H7 (cell line): ENCODE measurements around the gene SYNJ2. TPM values are rescaled to one million over a fixed set of nuclear protein-coding genes. Genes with fewer than 3 reads are reported as not detected.

Source experiments
- DNase-seq: peaks from one replicate; pipeline ENCODE4 v3.0.0; 2012
- H3K27me3 ChIP-seq: 2 replicates; pipeline ENCODE4 v1.6.0; 2011; ENCODE audit warnings: mild to moderate bottlenecking, low read length; ENCODE audit not compliant: control insufficient read depth, insufficient read depth
- H3K36me3 ChIP-seq: replicated peaks from 2 replicates; pipeline ENCODE4 v1.5.1; 2011; ENCODE audit warnings: low read length; ENCODE audit not compliant: control insufficient read depth, insufficient read depth
- H3K4me3 ChIP-seq: 2 replicates; pipeline ENCODE4 v1.5.1; 2011; ENCODE audit warnings: low read depth, mild to moderate bottlenecking, control low read depth, low read length, moderate library complexity; ENCODE audit not compliant: insufficient read depth
- total RNA-seq: library from RNA; depleted of rRNA; stranded (reverse); fragments of >200 nt; shearing (Covaris generic); gene quantifications from 2 replicates; pipeline ENCODE4 v1.2.3, GENCODE V29; 2014

SYNJ2 gene
- total RNA-seq, 1 experiment from 2014 or later: 10.7 TPM

- no peak overlapping the region for H3K4me3 ChIP-seq
Measured at GRCh38 chr6:158047127-158047518, 65.5 kb downstream of the SYNJ2 start.

GRCh38 chr6:158047563-158048323 lies 66.1 kb downstream of the SYNJ2 start:
- DNase-seq: no peak
- no peaks in the 10 kb centered on the region for H3K27me3 ChIP-seq
- no peaks in the 10 kb centered on the region; the same call in none of the 2 replicates for H3K36me3 ChIP-seq
- no peak overlapping the region for H3K4me3 ChIP-seq

More at GRCh38 chr6:158047127-158047518, 65.5 kb downstream of the SYNJ2 start:
- Histone ChIP-seq H3K27me3 (no peaks in the 10 kb centered on the region), H3K36me3 (no peaks in the 10 kb centered on the region; the same call in none of the 2 replicates)
- DNase-seq: no peak

- no peaks in the 10 kb centered on the region; the same call in 1 of the 2 replicates for H3K36me3 ChIP-seq
- H3K4me3 ChIP-seq: no peak overlapping the region
- no peaks in the 10 kb centered on the region for H3K27me3 ChIP-seq
- no peak for DNase-seq
Measured at GRCh38 chr6:158048589-158048988, 66.9 kb downstream of the SYNJ2 start.

- no peaks in the 10 kb centered on the region for H3K27me3 ChIP-seq
- no peak overlapping the region for H3K4me3 ChIP-seq
- no peaks in the 10 kb centered on the region; the same call in 1 of the 2 replicates for H3K36me3 ChIP-seq
- DNase-seq: peak; percentile 48
Measured at GRCh38 chr6:158049055-158050028, 67.7 kb downstream of the SYNJ2 start.

- H3K27me3 ChIP-seq: no peaks in the 10 kb centered on the region
- DNase-seq: peak; percentile 29
- no peak overlapping the region for H3K4me3 ChIP-seq
- no peaks in the 10 kb centered on the region; the same call in 1 of the 2 replicates for H3K36me3 ChIP-seq
Measured at GRCh38 chr6:158050107-158050735, 68.6 kb downstream of the SYNJ2 start.

- Histone ChIP-seq H3K36me3 (no peaks in the 10 kb centered on the region; the same call in 1 of the 2 replicates), H3K4me3 (no peak overlapping the region), H3K27me3 (no peaks in the 10 kb centered on the region)
- DNase-seq: no peak
Measured at GRCh38 chr6:158050955-158051354, 69.3 kb downstream of the SYNJ2 start.

GRCh38 chr6:158051968-158052367 lies 70.3 kb downstream of the SYNJ2 start:
- no peak for DNase-seq
- Histone ChIP-seq H3K4me3 (no peak overlapping the region), H3K36me3 (no peaks in the 10 kb centered on the region; the same call in 1 of the 2 replicates), H3K27me3 (no peaks in the 10 kb centered on the region)

- Histone ChIP-seq H3K4me3 (no peak overlapping the region), H3K27me3 (no peaks in the 10 kb centered on the region), H3K36me3 (no peaks in the 10 kb centered on the region; the same call in 1 of the 2 replicates)
- DNase-seq: no peak
Measured at GRCh38 chr6:158053377-158054313, 72.0 kb downstream of the SYNJ2 start.

GRCh38 chr6:158056355-158056754 lies 74.7 kb downstream of the SYNJ2 start:
- H3K27me3 ChIP-seq: no peaks in the 10 kb centered on the region
- no peaks in the 10 kb centered on the region for H3K36me3 ChIP-seq
- H3K4me3 ChIP-seq: no peak overlapping the region
- DNase-seq: no peak

GRCh38 chr6:158056804-158057203 lies 75.1 kb downstream of the SYNJ2 start:
- no peak overlapping the region for H3K4me3 ChIP-seq
- no peaks in the 10 kb centered on the region for H3K27me3 ChIP-seq
- no peaks in the 10 kb centered on the region for H3K36me3 ChIP-seq
- DNase-seq: no peak

- no peaks in the 10 kb centered on the region for H3K27me3 ChIP-seq
- no peaks in the 10 kb centered on the region for H3K36me3 ChIP-seq
- no peak overlapping the region for H3K4me3 ChIP-seq
- DNase-seq: no peak
Measured at GRCh38 chr6:158057213-158057987, 75.7 kb downstream of the SYNJ2 start.

GRCh38 chr6:158058171-158058651 lies 76.5 kb downstream of the SYNJ2 start:
- Histone ChIP-seq H3K27me3 (no peaks in the 10 kb centered on the region), H3K4me3 (no peak overlapping the region), H3K36me3 (no peaks in the 10 kb centered on the region)
- DNase-seq: no peak

- Histone ChIP-seq H3K27me3 (no peaks in the 10 kb centered on the region), H3K36me3 (no peaks in the 10 kb centered on the region; the same call in 1 of the 2 replicates), H3K4me3 (no peak overlapping the region)
- no peak for DNase-seq
Measured at GRCh38 chr6:158059108-158059507, 77.4 kb downstream of the SYNJ2 start.
